Measurements from ENCODE around the gene BORCS5.

BORCS5 gene

DNA sequence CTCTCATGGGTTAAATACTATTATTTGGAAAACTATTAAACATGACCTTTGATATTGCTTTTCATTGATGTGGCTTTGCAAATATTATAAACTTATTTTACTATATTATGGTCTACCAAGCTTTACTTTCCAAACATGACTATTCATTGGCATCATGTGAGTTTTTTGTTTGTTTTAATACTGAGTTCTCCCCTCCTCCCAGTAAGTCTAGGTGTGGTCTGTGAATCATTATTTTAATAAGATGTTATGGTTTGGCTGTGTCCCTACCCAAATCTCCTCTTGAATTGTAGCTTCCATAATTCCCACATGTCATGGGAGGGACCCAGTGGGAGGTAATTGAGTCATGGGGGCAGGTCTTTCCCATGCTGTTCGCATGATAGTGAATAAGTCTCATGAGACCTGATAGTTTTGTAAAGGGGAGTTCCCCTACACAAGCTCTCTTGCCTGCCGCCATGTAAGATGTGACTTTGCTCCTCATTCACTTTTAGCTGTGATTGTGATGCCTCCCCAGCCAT, 80.0 kb downstream of the BORCS5 start:
- no peak for DNase-seq

DNA sequence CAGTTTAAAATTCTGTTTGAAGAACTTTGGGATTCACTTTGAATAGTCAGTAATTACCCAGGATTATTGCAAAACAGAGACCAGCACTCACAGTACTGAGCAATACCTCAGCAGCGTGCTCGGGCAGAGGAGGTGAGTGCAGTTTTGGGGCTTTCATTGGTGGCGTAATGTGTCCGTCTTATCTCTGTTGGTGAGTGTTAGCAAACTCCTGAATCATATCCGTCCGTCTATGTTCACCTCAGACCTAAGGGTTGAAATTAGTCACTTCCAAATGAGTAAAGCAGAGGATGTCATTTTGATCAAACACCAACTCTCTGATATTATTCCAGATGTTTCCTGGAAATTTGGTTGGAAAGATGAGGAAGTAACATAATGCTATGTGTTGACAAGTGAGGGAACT, 82.8 kb downstream of the BORCS5 start:
- peak; percentile 78 for DNase-seq

DNA sequence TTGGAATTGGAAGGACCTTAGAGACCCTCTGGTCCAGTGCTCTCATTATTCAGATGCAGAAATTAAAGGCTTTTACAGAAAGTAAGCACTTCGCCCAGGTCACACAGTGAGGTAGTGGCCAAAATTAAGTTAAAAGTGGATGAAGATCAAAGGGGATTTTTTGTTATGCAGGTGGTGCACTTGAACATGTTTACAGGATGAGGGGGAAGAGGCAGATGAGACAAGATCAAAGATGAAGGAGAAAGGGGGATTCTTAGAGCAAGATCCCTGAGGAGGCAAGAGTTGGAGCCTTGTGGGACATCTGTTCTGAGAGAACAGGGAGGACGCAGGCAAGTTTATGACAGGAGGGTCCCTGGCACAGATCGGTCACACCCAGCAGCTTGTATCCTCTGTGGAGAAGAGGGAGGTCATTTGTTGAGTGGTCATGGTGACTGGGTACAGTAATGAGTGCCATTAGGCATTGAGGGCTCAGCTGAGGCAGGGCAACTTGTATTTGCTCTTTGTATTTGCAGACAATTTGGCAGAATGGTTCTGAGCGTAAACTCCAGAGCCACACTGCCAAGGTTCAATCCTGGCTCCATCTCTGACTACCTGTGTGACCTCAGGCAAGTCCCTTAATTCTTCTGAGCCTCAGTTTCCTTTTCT, 84.0 kb downstream of the BORCS5 start:
- no peak for DNase-seq

DNA sequence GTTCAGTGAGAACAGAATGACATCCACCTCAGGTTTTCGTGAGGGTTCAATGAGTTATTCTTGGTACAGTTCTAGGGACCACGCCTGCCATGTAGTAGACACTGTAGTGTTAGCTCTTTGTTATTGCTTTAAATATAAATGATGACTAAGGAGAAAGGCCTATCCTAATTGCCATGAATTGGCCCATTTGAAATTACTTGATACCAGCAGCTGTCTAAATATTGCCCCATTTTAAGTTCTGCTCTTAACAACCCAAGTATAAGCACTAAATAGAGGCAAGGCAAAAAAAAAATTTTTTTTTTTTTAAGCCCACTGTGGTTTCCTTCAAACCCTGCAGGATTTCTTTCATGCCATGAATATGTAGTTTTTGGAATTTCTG, 84.5 kb downstream of the BORCS5 start:
- DNase-seq, result no peak

DNA sequence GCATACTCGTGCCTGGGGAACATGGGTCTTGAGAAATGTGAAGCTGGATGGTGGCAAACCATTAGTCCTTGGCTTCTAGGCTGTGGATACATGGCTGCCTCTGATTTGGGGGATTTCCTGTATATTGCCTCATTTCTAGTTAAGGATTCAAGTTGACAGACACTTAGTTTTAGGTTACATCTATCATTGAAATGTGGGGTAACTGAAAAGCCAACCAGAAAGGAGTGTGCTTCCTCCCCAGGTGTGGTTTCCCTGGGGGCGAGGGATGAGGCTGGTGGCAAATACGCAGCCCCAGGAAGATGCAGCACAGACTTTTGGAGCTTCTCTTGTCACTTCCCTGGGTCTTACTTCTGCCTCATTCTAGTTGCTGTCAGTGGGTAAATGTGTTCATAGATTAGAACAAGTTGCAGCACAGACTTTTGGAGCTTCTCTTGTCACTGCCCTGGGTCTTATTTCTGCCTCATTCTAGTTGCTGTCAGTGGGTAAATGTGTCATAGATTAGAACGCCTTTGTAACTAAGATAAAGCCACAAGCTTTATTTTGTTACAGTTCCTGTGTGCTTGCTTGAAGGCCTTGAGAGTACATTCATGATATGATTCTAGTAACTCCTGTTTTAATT, 85.1 kb downstream of the BORCS5 start:
- peak; percentile 56 for DNase-seq

DNA sequence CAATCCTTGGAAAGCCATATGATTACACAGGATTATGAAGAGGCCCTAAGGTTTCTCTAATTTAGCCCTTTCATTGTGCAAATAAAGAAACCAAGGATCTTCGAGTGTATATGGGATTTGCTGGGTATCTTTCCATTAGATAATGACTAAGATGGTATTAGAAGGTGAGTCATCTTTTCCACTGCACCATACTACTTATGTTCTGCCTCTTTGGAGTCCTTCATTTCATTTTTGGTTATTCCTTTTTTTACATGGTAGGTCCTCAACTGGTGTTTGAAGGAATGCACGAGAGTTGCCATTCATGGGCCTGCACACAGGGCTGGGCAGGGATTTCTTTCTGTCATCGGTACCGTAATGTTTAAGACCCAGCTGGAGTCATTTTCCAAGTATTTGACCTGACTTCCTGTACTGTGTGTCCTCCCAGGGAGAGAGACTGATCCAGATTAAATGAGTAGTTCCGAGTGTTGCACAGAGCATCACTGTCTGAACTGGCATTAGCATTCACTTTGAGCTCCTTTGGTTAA, 85.7 kb downstream of the BORCS5 start:
- no peak for DNase-seq

DNA sequence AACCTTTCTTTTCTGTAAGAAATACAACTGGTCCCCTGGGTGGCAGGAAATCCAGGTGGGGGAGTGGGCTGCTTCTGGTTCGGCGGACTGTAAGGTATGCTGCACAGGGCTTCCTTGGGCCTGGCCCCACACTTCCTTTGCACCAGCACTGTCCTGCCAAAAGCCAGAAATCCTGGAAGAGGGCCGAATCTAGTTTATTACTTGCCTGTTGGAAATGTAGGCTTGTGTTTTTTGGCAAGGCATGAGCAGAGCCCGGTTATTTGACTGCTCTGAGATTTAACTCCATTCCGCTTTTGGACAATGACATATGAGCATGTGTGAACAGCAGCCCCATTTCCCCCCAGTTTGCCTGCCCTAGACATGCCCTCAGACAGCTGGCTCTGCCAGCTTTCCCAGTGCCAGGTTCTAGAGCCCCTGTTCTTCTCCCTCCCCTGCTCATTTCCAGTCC, 86.6 kb downstream of the BORCS5 start:
- DNase-seq, result no peak

DNA sequence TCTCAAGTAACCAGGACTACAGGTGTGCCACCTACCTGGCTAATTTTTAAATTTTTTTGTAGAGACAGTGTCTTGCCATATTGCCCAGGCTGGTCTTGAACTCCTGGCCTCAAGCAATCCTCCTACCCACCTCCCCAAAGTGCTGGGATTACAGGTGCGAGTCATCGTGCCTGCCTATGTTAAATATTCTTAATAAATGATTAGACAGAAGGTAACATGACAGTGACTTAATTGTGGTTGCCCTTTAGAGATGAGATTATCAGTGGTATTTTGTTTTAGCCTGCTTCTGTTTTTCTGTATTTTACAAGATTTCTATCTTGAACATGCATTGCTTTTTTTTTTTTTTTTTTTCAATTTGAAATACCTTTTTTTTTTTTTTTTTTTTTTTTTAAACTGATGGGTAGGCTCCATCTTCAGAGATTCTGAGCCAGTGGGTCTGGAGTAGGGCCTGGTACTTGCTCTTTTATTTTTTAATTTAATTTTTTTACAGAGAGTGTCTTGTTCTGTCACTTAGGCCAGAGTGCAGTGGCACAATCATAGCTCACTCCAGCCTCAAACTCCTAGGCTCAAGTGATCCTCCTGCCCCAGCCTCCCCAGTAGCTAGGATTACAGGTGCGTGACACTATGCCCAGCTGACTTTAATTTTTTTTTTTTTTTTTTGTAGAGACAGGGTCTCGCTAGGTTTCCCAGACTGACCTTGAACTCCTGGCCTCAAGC, 88.4 kb downstream of the BORCS5 start:
- DNase-seq, result no peak

DNA sequence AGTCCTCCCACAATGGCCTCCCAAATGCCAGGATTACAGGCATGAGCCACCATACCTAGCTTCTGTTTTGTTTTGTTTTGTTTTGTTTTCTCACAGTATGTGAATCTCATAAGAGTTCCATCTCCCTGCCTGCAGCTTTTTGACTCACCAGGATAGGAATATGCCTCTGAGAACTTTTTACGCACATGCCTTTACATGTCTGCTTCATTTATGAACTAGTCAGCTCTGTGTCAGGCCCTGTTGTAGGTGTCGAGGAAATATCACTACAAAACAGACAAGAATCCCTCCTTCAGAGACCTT, 89.0 kb downstream of the BORCS5 start:
- no peak for DNase-seq

DNA sequence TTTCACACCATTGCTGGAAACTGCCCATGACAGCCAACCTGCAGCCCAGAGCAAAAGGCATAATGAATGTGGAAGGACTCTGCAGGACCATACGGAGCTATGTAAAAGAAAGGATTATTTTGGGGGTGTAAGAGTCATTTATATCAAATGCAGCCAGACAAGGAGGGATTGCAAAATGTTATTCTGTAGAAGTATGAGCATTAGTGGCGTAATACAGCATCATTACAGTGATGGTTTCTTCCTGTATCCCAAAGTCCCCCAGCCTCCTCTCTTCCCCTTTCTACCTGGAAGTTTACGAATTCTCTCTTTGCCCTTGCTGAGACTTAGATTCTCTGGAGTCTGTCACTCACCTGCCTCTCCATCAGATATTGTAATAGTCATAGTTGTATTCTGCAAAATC, 89.9 kb downstream of the BORCS5 start:
- no peak for DNase-seq

DNA sequence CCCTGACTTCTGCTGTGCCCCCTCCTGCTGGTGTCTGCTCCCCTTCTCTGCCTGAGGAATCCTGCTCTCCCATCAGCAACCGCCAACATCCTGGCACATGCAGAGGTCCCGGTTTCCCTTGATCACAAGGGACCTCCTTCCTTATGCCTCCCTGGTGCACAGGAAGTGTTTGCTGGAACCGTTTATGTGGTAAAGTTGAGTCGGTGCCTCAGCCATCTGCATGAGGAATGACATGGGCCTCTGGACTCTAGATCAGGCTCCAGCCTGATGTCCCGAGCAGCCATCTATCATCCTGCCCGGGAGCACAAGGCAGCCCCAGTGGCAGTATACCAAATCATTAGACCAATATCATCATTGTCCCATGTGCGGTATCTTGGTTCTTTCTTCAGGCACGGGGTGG, 90.4 kb downstream of the BORCS5 start:
- DNase-seq, result no peak

DNA sequence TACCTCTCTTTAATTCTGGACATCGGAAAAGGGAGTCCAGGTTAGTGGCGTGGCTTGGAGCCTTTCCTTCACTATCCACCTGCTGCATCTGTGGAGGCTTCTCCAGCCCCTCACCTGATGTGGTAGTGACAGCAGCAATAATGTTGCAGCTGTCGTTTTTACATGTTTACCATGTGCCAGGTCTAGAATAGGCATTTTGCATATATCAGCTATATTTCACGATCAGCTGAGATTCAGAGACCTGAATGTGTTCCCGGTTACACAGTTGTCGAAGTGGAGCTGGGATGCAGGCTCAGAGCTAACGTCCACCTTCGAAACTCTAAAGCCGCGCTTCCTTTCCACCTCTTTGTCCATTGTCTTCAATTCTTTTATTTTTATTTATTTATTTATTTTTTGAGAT, 91.0 kb downstream of the BORCS5 start:
- DNase-seq, result no peak

DNA sequence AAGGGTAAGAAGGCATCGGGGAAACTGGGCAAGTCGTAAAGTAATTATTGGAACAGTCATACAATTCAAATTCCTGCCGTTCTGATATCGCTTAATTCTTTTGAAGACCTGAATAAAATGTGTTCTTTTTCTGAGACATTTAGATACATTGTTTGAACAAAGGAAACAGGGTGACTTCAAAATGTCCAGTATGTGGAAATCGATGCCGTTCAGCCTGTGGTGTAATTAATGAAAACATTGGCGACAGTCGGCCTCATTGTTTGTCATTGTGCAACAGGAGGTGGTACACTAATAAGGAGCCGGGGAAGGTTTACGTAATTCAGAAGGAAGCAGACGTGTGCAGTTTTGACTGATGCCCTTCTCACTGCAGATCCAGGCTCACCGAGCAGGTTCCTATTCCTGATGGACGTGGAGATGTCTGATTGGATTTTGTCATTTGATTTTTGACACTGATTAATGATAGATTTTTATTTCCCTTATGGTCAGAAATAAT, 92.7 kb downstream of the BORCS5 start:
- no peak for DNase-seq

DNA sequence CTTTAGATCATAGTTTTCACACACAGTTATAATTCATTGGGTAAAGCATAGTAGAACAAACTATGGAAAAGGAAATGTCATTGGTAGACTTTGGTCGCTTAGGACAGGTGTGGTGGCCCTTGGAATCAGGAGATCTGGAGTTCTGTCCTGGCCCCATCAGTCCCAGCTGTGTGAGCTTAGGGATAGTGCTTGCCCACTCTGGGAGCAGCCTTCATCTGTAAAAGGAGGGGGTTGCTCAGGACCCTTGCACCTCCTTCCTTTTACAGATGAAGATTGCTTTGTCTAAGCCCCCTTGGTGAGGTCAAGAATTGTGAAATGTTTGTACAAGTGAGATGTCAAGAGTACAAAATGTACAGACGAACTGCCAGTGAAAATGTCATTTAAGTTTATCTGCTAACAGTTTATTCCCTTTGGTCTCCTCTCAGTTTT, 93.2 kb downstream of the BORCS5 start:
- no peak for DNase-seq

DNA sequence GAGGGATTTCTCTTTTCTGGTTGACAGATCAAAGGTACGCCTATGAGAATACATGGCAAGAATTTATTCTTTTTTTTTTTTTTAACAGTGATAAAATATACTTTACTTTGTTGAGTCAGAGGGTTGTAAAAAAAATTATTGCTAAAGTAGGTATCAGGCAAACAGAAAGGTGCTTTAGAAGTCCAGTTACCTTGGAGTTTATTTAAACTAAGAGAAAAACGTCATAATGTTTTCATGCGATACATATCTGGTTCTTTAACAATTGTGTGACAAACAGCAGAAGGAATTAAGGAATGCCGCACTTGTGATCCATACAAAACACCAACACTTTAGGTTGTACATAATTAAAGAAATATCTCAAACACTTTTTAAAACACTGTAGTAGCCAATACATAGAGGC, 94.2 kb downstream of the BORCS5 start:
- DNase-seq, result no peak

DNA sequence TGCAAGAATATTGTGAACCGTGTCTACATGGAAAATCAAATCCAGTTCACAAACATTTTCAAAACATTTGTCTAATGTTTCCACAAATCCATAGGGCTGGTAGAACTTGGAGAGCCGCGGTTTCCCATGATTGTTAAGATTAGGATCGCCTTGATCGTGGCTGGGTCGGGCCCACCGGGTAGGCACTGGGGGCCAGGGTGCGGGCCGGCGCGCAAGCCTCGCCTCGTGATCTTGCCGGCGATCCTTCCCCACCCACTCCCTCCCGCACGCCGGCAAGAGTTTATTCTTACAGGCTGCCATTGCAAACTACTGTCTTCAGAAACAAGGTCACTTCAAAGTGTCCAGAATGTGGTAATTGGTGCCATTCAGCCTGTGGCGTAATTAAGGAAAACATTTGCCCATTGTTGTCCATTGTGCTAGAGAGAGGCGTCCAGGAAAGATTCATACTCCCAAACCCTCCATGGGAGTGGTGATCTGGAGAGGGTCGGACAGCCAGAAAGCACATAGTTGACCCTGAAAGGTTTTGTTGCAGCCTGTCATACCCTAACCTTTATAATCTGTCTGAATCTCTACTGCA, 95.5 kb downstream of the BORCS5 start:
- DNase-seq, result no peak

DNA sequence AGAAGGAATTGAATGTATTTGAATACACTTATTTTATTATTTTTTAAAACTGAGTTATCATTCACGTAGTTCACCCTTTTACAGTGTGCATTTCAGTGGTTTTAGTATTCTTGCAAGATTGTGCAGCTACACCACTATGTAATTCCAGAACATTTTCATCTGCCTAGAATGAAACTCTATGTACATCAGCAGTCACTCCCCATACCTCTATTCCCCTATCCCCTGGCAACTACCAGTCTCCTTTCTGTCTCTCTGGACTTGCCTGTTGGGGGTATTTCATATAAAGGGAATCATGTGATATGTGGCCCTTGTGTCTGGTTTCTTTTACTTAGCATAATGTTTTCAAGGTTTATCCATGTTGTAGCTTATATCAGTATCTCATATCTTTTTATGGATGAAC, 96.8 kb downstream of the BORCS5 start:
- DNase-seq, result no peak

DNA sequence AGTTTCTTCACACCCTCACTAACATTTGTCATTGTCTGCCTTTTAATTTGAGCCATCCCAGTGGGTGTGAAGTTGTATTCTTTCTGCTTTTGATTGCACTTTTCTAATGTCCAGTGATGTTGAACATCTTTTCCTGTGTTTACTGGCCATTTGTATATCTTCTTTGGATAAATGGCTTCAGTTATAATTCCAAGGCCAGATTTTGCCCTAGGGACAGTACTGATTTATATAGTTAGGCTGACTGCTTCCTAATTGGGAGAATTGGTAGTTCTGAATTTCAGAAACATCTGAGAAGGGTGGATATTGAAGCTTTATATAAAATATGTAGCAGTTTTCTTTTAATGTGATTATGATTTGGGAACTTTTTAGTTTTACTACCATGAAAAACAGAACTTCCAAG, 97.4 kb downstream of the BORCS5 start:
- no peak for DNase-seq

DNA sequence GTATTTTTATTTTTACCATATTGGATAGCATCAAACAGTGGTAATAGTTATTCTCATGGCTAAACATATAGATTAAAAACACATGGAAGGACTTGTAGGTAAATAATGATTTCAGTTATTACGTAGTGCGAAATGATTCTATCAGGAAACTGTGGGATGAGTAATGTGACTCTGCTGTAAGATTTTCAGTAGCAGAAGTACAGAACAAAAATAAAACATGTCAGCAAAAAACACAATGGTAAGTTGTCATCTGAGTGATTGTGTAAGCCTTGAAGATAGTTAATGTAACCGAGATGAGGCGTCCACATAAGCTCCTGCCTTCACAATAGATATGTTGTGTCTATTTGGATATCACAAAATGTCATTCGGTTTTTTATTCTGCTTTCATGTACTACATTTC, 99.8 kb downstream of the BORCS5 start:
- DNase-seq, result no peak

DNA sequence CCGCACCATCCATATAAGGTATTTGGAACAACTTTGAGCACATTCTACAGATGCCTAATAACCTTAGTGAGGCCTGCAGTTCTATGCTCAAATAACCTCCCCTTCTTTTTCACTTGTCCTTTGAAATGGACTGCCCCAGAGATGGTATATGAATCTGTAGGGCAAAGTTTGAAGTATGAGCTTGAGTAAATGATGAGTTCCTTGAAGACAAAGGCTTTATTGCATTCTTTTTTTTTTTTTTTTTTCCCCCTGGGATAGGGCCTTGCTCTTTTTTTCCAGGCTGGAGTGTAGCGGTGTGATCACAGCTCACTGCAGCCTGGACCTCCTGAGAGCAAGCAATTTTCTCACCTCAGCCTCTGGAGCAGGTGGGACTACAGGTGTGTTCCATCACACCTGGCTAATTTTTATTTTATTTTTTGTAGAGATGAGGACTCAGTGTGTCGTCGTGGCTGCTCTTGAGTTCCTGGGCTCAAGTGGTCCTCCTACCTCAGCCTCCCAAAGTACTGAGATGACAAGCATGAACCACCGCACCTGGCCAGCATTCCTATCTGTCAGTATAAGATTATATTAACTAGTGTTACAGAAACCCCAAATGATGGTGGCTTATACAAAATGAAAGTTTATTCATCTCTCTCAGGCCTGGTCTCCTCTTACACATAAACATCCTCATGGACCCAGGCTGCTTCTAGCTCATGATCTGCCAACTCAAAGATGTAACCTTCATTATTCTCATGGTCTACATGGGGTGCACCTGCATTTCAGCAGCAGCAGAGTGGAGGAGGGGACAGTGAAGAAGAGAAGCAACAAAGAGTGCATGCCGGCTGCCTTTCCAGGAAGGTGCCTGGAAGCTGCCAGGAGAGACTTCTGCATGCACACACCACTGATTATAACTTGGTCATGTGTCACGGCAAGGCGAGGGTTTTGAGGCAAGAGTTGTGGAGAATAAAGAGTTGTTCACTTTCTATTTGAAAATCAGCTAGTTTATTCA, 104.4 kb downstream of the BORCS5 start:
- peak; percentile 64 for DNase-seq

DNA sequence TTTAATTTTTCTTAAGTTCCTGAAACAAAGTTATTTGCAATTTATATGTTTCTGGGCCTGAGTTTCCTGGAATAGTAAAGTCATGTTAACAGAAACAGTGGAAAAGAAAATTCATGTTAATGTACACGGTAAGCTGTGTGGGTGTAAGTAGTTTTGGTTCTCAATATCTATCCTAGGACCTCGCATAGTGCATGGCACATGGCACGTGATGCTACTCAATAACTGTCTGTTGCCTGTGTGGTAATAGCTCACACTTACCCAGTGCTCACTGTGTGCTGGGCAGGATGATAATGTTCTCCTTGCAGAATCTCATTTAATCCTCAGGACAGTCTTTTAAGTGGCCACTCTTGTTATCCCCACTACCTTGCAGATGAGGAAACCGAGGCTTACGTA, 105.0 kb downstream of the BORCS5 start:
- peak; percentile 61 for DNase-seq

DNA sequence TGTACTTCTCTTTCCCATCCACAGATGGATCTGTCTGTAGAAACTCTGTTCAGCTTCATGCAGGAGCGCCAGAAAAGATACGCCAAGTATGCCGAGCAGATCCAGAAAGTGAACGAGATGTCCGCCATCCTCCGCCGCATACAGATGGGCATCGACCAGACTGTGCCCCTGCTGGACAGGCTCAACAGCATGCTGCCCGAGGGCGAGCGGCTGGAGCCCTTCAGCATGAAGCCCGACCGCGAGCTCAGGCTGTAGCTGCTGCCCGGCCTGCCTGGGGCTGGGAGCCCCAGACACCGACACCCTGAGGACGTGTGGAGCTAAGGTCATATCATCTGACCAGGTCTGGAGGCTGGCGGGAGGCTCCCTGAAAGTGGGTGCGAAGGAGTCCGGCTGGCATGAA, 108.6 kb downstream of the BORCS5 start:
- no peak for DNase-seq

All from activated naive CD4-positive, alpha-beta T cell treated with Interleukin-2 at 50 U/mL for 16 hours (primary cell).